HG02642 (cell line): ENCODE data around the gene ACAA1.

ENCODE experiments used
- ATAC-seq: cut with Tn5 transposase; IDR thresholded peaks from one replicate; pipeline ENCODE4 v1.9.1; 2021; ENCODE audit warnings: mild to moderate bottlenecking; ENCODE audit not compliant: unreplicated experiment, poor library complexity

ACAA1 gene

GRCh38 chr3:38154625-38155255, 17.8 kb upstream of the ACAA1 start:
- no peak for ATAC-seq

- ATAC-seq = no peak
Measured at GRCh38 chr3:38154033-38154494, 17.1 kb upstream of the ACAA1 start.

GRCh38 chr3:38153221-38153620, 16.3 kb upstream of the ACAA1 start:
- ATAC-seq = no peak

- ATAC-seq = no peak
Measured at GRCh38 chr3:38152609-38153008, 15.7 kb upstream of the ACAA1 start.

- no peak for ATAC-seq
Measured at GRCh38 chr3:38151667-38152265, 14.8 kb upstream of the ACAA1 start.

GRCh38 chr3:38150780-38151528, 14.0 kb upstream of the ACAA1 start:
- no peak for ATAC-seq

GRCh38 chr3:38149708-38150107, 12.8 kb upstream of the ACAA1 start:
- no peak for ATAC-seq

- ATAC-seq = no peak
Measured at GRCh38 chr3:38148311-38148882, 11.5 kb upstream of the ACAA1 start.

- ATAC-seq = no peak
Measured at GRCh38 chr3:38147421-38147820, 10.5 kb upstream of the ACAA1 start.

- no peak for ATAC-seq
Measured at GRCh38 chr3:38146504-38146903, 9.6 kb upstream of the ACAA1 start.

- no peak for ATAC-seq
Measured at GRCh38 chr3:38143511-38143910, 6.6 kb upstream of the ACAA1 start.

- no peak for ATAC-seq
Measured at GRCh38 chr3:38142959-38143358, 6.0 kb upstream of the ACAA1 start.

- ATAC-seq = no peak
Measured at GRCh38 chr3:38141952-38142273, 5.0 kb upstream of the ACAA1 start.

- ATAC-seq = no peak
Measured at GRCh38 chr3:38141173-38141951, 4.4 kb upstream of the ACAA1 start.

- ATAC-seq = no peak
Measured at GRCh38 chr3:38140326-38141172, 3.6 kb upstream of the ACAA1 start.

GRCh38 chr3:38139652-38140051, 2.7 kb upstream of the ACAA1 start:
- ATAC-seq = no peak

GRCh38 chr3:38139191-38139590, 2.3 kb upstream of the ACAA1 start:
- no peak for ATAC-seq

GRCh38 chr3:38138349-38139190, 1.6 kb upstream of the ACAA1 start, which contains the start of gene MYD88:
Gene MYD88, plus strand, starts transcription at chr3:38138661. Its CDS starts 40 bp downstream, at chr3:38138701.
- ATAC-seq = peak; percentile 49
